H1 (cell line): ENCODE measurements around the gene RRN3.
"Not testable (repeated sequence)": the region's sequence is repeated elsewhere in the genome, so short reads cannot be mapped to it uniquely, and the experiment has no call there.

Experiments used
- CHD1 ChIP-seq: IDR thresholded peaks from 2 replicates; pipeline ENCODE4 v1.6.1; 2012; ENCODE audit warnings: low read depth, low read length, improper control_type of control experiment
- NANOG ChIP-seq: IDR thresholded peaks from 2 replicates; pipeline ENCODE4 v1.6.1; 2011; ENCODE audit warnings: low read length, low read depth, mild to moderate bottlenecking, inconsistent platforms; ENCODE audit not compliant: insufficient read depth, poor library complexity, severe bottlenecking
- POLR2A ChIP-seq, 2 experiments: IDR thresholded peaks; 1 replicate in 1 of 2; 2 replicates in 1 of 2; pipeline ENCODE4 v1.6.1; 2011; ENCODE audit warnings: low read depth in 2 of 2, low read length in 2 of 2, mild to moderate bottlenecking in 2 of 2; ENCODE audit errors: control extremely low read depth in 1 of 2

DNA sequence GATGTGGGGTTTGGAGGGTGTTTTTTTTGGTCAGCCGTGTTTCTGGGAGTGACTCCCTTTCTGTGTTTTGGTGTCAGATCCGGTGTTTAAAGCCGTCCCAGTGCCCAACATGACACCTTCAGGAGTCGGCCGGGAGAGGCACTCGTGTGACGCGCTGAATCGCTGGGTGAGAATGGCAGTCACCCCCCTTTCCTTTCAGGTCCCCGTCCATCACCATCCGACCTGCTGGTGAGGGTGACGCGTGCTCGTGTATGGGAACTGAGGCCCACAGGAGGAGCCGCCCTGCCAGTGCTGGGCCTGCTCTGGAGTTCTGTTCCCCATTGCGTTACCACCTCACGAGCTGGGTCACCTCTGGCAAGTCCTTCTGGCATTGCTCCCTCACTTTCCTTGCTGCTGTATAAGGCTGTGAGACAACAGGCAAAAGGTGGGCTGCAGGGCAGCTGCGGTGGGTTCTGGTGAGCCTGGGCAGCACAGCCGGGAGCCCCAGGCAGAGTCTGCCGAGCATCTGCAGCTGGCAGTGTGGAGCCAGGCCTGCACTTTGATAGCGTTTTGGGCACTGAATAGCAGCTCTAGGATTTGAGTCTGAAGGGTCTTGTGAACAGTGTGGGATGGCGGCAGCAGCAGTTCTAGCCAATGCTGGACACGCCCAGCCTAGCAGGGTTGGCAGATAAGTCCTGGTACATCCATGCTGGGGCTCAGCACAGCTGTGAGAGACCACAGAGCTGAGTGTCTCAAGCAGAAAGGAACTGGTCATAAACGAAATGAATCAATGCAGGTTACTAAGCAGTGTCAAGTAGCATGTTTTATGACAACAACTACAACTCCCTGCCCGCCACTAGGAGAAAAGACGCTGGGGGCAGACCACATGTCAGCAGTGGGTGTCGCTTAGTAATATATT, 65.0 kb downstream of the RRN3 start:
- not testable (repeated sequence) for TF ChIP-seq NANOG; POLR2A (IDR thresholded peaks at IDR 0.05; ENCODE audit: control extremely low read depth in 1 of 2, low read depth in 2 of 2, low read length in 2 of 2); CHD1
